PC-3 (cell line): ENCODE measurements around the gene CELF6. TPM values are rescaled to one million over a fixed set of nuclear protein-coding genes. Genes with fewer than 3 reads are reported as not detected.

Experiments
- ATAC-seq: fragments of 200-7000 bp; cut with Tn5 transposase; 2 replicates; pipeline ENCODE4 v1.9.1; 2020; ENCODE audit warnings: mild to moderate bottlenecking, moderate library complexity
- BruUV-seq: library from RNA; stranded (reverse); fragments of 400-500 nt; replicated peaks from 2 replicates; lab custom pipeline; 2021; lab: Mats Ljungman, UMichigan
- CTCF ChIA-PET: fragments of 300-600 bp; sonication (Branson Sonifier 250); formaldehyde crosslinking; loops from one replicate; lab custom pipeline; 2022; ENCODE audit warnings: antibody characterized with exemption; lab: Charles Lee
- POLR2A ChIA-PET: fragments of 300-600 bp; sonication (Branson Sonifier 250); formaldehyde crosslinking; loops from one replicate; lab custom pipeline; 2022; ENCODE audit warnings: antibody characterized with exemption; ENCODE audit not compliant: unreplicated experiment; lab: Charles Lee
- DNase-seq: peaks from one replicate; pipeline ENCODE4 v3.0.0-alpha.2; 2015
- H2AFZ ChIP-seq: fragments of 300-600 bp; sonication (generic); 2 replicates; pipeline ENCODE4 v1.6.0; 2016; ENCODE audit warnings: antibody characterized with exemption, low read length
- H3F3A ChIP-seq: fragments of 300-600 bp; sonication (generic); one replicate; pipeline ENCODE4 v1.6.0; 2017; ENCODE audit warnings: antibody characterized with exemption, low read length, control low read depth, mild to moderate bottlenecking; ENCODE audit not compliant: unreplicated experiment
- H3K27ac ChIP-seq: fragments of 300-600 bp; sonication (generic); 2 replicates; pipeline ENCODE4 v1.5.1; 2016; ENCODE audit warnings: mild to moderate bottlenecking, low read length
- H3K27me3 ChIP-seq: fragments of 300-600 bp; sonication (generic); 2 replicates; pipeline ENCODE4 v1.6.1; 2016; ENCODE audit warnings: low read length, mixed read lengths
- H3K36me3 ChIP-seq: fragments of 300-600 bp; sonication (generic); 2 replicates; pipeline ENCODE4 v1.6.1; 2016; ENCODE audit warnings: low read depth, mixed run types, low read length, mixed read lengths
- H3K4me1 ChIP-seq: fragments of 300-600 bp; sonication (generic); 2 replicates; pipeline ENCODE4 v1.5.1; 2016; ENCODE audit warnings: low read length; ENCODE audit not compliant: insufficient read depth
- H3K4me2 ChIP-seq: fragments of 300-600 bp; sonication (generic); 2 replicates; pipeline ENCODE4 v1.6.0; 2016; ENCODE audit warnings: low read length
- H3K4me3 ChIP-seq: fragments of 300-600 bp; sonication (generic); 2 replicates; pipeline ENCODE4 v1.5.1; 2016; ENCODE audit warnings: mild to moderate bottlenecking, low read length, mixed read lengths
- H3K79me2 ChIP-seq: fragments of 300-600 bp; sonication (generic); 2 replicates; pipeline ENCODE4 v1.6.1; 2017; ENCODE audit warnings: low read length, mixed read lengths
- H3K9ac ChIP-seq: fragments of 300-600 bp; sonication (generic); 2 replicates; pipeline ENCODE4 v1.6.0; 2016; ENCODE audit warnings: mild to moderate bottlenecking, low read length
- H3K9me2 ChIP-seq: fragments of 300-600 bp; sonication (generic); replicated peaks from 2 replicates; pipeline ENCODE4 v1.6.1; 2016; ENCODE audit warnings: mixed run types, low read length, mixed read lengths
- H3K9me3 ChIP-seq: fragments of 300-600 bp; sonication (generic); 2 replicates; pipeline ENCODE4 v1.6.1; 2016; ENCODE audit warnings: low read length, mixed read lengths
- H4K20me1 ChIP-seq: fragments of 300-600 bp; sonication (generic); 2 replicates; pipeline ENCODE4 v1.6.1; 2016; ENCODE audit warnings: low read length, mixed read lengths
- CTCF ChIP-seq: fragments of 300-600 bp; sonication (generic); conservative IDR thresholded peaks from 2 replicates; pipeline ENCODE4 v1.5.1; 2017; ENCODE audit warnings: antibody characterized with exemption, low read depth, mild to moderate bottlenecking, low read length
- EZH2 ChIP-seq: fragments of 300-600 bp; sonication (generic); IDR thresholded peaks from one replicate; pipeline ENCODE4 v1.6.1; 2017; ENCODE audit warnings: antibody characterized with exemption, mild to moderate bottlenecking, low read length; ENCODE audit not compliant: unreplicated experiment
- EZH2phosphoT487 ChIP-seq: fragments of 300-600 bp; sonication (generic); IDR thresholded peaks from 2 replicates; pipeline ENCODE4 v1.6.1; 2018; ENCODE audit warnings: mild to moderate bottlenecking, antibody characterized with exemption, low read length, borderline replicate concordance
- intact Hi-C: fragments of 100-400 bp; cut with micrococcal nuclease; formaldehyde crosslinking; loops from 2 replicates; pipeline ENCODE4 v1.9.0; 2023
- total RNA-seq: library from RNA; depleted of rRNA; stranded (reverse); fragments of >200 nt; gene quantifications from 2 replicates; pipeline ENCODE4 v1.2.3, GENCODE V29; 2014

Gene CELF6
- total RNA-seq, 1 experiment from 2014 or later, result not detected

GRCh38 chr15:72304596-72304995 lies 15.4 kb downstream of the CELF6 start:
- no TSS peak for BruUV-seq
- intact Hi-C loops, result no loop called here
- H4K20me1 ChIP-seq, result no peaks in the 10 kb centered on the region

DNA sequence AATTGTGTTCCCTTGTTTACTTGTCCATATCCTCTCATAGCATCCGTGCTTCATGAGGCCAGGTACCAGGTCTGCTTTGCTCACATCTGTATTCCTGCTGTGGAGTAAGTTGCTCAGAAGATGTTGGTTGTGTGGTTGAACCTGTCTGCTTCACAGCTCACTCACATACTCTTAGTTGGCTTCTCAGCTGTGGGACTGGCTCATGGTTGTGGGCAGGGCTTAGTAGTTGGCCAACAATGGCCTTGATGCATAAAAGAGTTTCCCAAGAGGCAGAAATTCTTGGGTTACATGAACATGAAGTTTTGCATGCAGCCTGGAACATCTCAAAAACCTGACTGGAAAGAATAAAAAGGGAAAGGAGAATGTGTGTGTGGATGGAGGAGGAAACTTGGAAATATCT lies 17.0 kb downstream of the CELF6 start:
- TF ChIP-seq EZH2phosphoT487 (no peak), EZH2 (no peak), CTCF (no peak)
- Histone ChIP-seq H3K27me3 (no peaks in the 10 kb centered on the region), H3K36me3 (no peaks in the 10 kb centered on the region), H2AFZ (no peak overlapping the region), H3K27ac (no peak overlapping the region), H3K9me3 (no peaks in the 10 kb centered on the region), H4K20me1 (no peaks in the 10 kb centered on the region), H3K4me2 (no peak overlapping the region), H3F3A (no peaks in the 10 kb centered on the region), H3K79me2 (no peaks in the 10 kb centered on the region), H3K4me3 (no peak overlapping the region), H3K9me2 (no peaks in the 10 kb centered on the region), H3K4me1 (no peaks in the 10 kb centered on the region), H3K9ac (no peak overlapping the region)
- ChIA-PET CTCF (no interaction called here), POLR2A (no interaction called here)
- no peak for DNase-seq
- ATAC-seq, result no peak
- intact Hi-C loops, result no loop called here
- no TSS peak for BruUV-seq

More at GRCh38 chr15:72304596-72304995, 15.4 kb downstream of the CELF6 start:
- DNase-seq, result no peak
- Histone ChIP-seq H3K4me3 (no peak overlapping the region), H3K4me2 (no peak overlapping the region), H3K4me1 (no peaks in the 10 kb centered on the region), H3K9me2 (no peaks in the 10 kb centered on the region), H3K9ac (no peak overlapping the region), H2AFZ (no peak overlapping the region), H3K9me3 (no peaks in the 10 kb centered on the region), H3K36me3 (no peaks in the 10 kb centered on the region), H3F3A (no peaks in the 10 kb centered on the region), H3K27me3 (no peaks in the 10 kb centered on the region), H3K27ac (no peak overlapping the region), H3K79me2 (no peaks in the 10 kb centered on the region)
- no peak for TF ChIP-seq EZH2phosphoT487
- ChIA-PET CTCF (no interaction called here), POLR2A (no interaction called here)
- no peak for ATAC-seq

DNA sequence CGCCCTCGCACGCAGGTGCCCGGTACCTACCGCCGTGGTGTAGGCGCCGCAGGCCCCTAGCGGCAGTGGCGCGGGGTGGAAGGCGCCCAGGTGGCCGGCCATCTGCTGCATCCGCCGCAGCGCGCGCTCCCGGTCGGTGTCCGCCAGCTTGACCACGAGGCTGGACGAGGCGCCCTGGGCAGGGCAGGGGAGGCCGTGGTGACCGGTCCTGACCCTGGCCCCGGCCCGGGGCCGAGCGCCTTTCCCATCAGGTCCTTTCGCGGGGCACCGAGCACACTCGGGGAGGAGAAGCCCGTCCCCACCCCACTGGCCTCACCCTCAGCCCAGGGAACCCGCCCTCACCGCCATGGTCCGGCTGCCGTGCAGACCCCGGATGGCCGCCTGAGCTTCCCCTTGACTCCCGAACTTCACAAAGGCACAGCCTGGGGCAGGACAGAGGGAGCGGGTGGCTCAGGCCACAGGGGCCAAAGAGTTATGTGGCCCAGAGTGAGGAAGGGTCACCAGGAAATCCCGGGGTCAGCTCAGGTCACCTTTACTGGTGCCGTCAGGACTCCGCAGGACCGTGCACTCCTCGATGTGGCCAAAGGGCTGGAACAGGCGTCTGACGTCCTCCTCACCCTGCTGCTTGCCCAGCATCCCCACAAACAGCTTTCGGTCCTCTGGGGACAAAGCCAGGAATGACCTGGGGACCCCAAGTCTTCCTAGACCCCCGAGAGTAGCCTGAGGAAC lies 30.2 kb downstream of the CELF6 start:
- intact Hi-C loops, result no loop called here
- Histone ChIP-seq H4K20me1 (no peaks in the 10 kb centered on the region), H2AFZ (no peak overlapping the region), H3K4me3 (no peak overlapping the region), H3K27me3 (no peaks in the 10 kb centered on the region), H3K4me2 (no peak overlapping the region), H3K27ac (no peak overlapping the region), H3K36me3 (no peaks in the 10 kb centered on the region), H3K9me3 (no peaks in the 10 kb centered on the region), H3K79me2 (no peaks in the 10 kb centered on the region), H3K9ac (no peak overlapping the region), H3F3A (no peaks in the 10 kb centered on the region), H3K4me1 (no peaks in the 10 kb centered on the region), H3K9me2 (no peaks in the 10 kb centered on the region)
- POLR2A ChIA-PET, result no interaction called here
- ATAC-seq, result no peak
- CTCF ChIA-PET, result no interaction called here
- no peak for DNase-seq
- no TSS peak for BruUV-seq
- TF ChIP-seq EZH2phosphoT487 (no peak), EZH2 (no peak), CTCF (no peak)
